ENCODE data around the gene ALOX15. TPM values are rescaled to one million over a fixed set of nuclear protein-coding genes. Genes with fewer than 3 reads are reported as not detected.

ALOX15 gene
- total RNA-seq, 2 experiments from 2014 or later: 0.36 TPM; not detected in 1

DNA sequence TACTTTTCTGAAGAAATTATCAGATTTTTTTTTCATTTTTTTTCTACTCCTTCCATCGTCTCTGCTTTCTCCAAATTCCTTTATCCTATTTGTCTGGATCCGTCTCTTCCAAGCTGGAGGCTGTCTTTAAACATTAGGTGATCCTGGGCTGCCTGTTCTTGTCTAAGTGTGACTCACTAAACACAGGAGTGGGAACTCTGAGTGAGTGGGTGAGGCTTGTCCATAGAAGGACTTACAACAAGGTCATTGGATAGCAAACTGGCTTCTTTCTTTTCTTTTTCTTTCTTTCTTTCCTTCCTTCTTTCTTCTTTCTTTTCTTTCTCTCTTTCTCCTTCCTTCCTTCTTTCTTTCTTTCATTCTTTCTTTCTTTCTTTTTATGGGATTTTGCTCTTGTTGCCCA, 18.2 kb downstream of the ALOX15 start:
- H3K27ac ChIP-seq (ENCODE audit: low read depth in 1 of 2, low read length in 2 of 2): no peak overlapping the region
- Mint-ChIP-seq H3K36me3 (ENCODE audit: low read depth) (no peaks in the 10 kb centered on the region), H3K9me3 (no peaks in the 10 kb centered on the region), H3K4me3 (no peak overlapping the region), H3K27ac (no peak overlapping the region), H3K27me3 (peaks cover 16% of the 10 kb centered on the region), H3K4me1 (ENCODE audit: low read depth) (no peaks in the 10 kb centered on the region)
- no peak for DNase-seq
- ChIA-PET CTCF (no interaction called here), POLR2A (no interaction called here)
- H3K36me3 ChIP-seq (ENCODE audit: insufficient read depth, low read length): no peaks in the 10 kb centered on the region
- H3K9me3 ChIP-seq (ENCODE audit: control insufficient read depth in 1 of 2, insufficient read depth in 1 of 2, low read length in 2 of 2): peaks cover 6 to 7% of the 10 kb centered on the region in 2 experiments
- H3K4me3 ChIP-seq (ENCODE audit: low read length): no peak overlapping the region
- intact Hi-C loops (cut with DNase I, micrococcal nuclease): loop anchor here in 1 of 2 experiments (10.0 kb wide), 1 partner anchor 418 kb away; no protein-coding TSS in a partner anchor
- no peak for ATAC-seq (ENCODE audit: poor library complexity)
- no peaks in the 10 kb centered on the region for H3K27me3 ChIP-seq (ENCODE audit: control insufficient read depth in 1 of 2, insufficient read depth in 2 of 2, low read length in 2 of 2)
- peaks cover 3% of the 10 kb centered on the region for H3K4me1 ChIP-seq (ENCODE audit: insufficient read depth, low read length)
- TF ChIP-seq, protein P1, sequence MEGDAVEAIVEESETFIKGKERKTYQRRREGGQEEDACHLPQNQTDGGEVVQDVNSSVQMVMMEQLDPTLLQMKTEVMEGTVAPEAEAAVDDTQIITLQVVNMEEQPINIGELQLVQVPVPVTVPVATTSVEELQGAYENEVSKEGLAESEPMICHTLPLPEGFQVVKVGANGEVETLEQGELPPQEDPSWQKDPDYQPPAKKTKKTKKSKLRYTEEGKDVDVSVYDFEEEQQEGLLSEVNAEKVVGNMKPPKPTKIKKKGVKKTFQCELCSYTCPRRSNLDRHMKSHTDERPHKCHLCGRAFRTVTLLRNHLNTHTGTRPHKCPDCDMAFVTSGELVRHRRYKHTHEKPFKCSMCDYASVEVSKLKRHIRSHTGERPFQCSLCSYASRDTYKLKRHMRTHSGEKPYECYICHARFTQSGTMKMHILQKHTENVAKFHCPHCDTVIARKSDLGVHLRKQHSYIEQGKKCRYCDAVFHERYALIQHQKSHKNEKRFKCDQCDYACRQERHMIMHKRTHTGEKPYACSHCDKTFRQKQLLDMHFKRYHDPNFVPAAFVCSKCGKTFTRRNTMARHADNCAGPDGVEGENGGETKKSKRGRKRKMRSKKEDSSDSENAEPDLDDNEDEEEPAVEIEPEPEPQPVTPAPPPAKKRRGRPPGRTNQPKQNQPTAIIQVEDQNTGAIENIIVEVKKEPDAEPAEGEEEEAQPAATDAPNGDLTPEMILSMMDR (IDR thresholded peaks at IDR 0.05): no peak

DNA sequence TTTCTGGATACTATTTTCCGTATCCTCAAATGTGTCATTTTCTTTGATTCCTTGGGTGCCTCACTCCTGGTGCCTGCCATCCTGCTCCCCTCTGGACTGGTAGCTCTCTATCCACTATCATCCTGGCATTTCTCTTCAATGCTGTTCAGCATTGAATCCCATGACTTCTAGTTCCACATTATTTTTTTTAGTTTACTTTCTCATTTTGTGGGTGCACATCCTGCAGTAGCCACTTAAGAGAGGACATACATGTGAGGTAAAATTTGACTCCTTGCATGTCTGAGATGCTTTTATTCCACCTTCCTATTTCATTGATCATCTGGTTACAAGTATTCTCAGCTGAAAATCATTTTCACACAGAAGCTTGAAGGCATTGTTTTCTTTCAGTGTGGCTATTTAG, 19.1 kb downstream of the ALOX15 start:
- no peaks in the 10 kb centered on the region for H3K9me3 Mint-ChIP-seq
- Histone ChIP-seq H3K9me3 (ENCODE audit: control insufficient read depth in 1 of 2, insufficient read depth in 1 of 2, low read length in 2 of 2) (peaks cover 6 to 7% of the 10 kb centered on the region in 2 experiments), H3K36me3 (ENCODE audit: insufficient read depth, low read length) (no peaks in the 10 kb centered on the region), H3K27me3 (ENCODE audit: control insufficient read depth in 1 of 2, insufficient read depth in 2 of 2, low read length in 2 of 2) (peaks cover 0 to 1% of the 10 kb centered on the region in 2 experiments), H3K27ac (ENCODE audit: low read depth in 1 of 2, low read length in 2 of 2) (no peak overlapping the region), H3K4me3 (ENCODE audit: low read length) (no peak overlapping the region), H3K4me1 (ENCODE audit: insufficient read depth, low read length) (peaks cover 3% of the 10 kb centered on the region)
- H3K4me3 Mint-ChIP-seq: no peak overlapping the region
- H3K4me1 Mint-ChIP-seq (ENCODE audit: low read depth): no peaks in the 10 kb centered on the region
- no peak overlapping the region for H3K27ac Mint-ChIP-seq
- peaks cover 16% of the 10 kb centered on the region for H3K27me3 Mint-ChIP-seq
- TF ChIP-seq, protein P1 (IDR thresholded peaks at IDR 0.05): no peak
- DNase-seq (no peak), ATAC-seq (ENCODE audit: poor library complexity) (no peak)
- no peaks in the 10 kb centered on the region for H3K36me3 Mint-ChIP-seq (ENCODE audit: low read depth)
- intact Hi-C loops (cut with DNase I, micrococcal nuclease): loop anchor here in 1 of 2 experiments (10.0 kb wide), 1 partner anchor 418 kb away; no protein-coding TSS in a partner anchor
- POLR2A ChIA-PET: no interaction called here
- CTCF ChIA-PET: no interaction called here

DNA sequence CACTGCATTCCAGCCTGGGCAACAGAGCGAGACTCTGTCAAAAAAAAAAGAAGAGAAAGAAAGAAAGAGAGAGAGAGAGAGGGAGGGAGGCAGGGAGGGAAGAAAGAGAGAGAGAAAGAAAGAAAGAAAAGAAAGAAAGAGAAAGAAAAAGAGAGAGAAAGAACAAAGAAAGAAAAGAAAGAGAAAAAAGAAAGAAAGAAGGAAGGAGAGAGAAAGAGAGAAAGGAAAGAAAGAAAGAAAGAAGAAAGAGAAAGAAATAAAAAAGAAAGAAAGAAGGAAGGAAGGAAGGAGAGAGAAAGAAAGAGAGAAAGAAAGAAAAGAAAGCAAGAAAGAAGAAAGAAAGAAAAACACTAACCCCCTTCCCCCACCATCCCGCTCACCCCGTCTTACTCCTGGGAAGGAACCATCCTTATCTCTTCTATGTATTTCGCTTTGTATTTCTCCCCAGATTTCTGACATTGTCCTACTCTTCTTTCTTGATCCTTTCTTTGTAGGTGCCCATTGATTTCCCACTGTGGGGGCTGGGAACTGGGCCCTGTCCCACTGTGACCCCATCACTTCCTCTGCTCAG, 20.9 kb downstream of the ALOX15 start:
- no peaks in the 10 kb centered on the region for H3K36me3 ChIP-seq (ENCODE audit: insufficient read depth, low read length)
- no peak for ATAC-seq (ENCODE audit: poor library complexity)
- TF ChIP-seq, protein P1 (IDR thresholded peaks at IDR 0.05): no peak
- H3K9me3 Mint-ChIP-seq: no peaks in the 10 kb centered on the region
- peaks cover 10% of the 10 kb centered on the region for H3K27me3 Mint-ChIP-seq
- H3K36me3 Mint-ChIP-seq (ENCODE audit: low read depth): no peaks in the 10 kb centered on the region
- POLR2A ChIA-PET: no interaction called here
- intact Hi-C loops (cut with DNase I, micrococcal nuclease): loop anchor here in 1 of 2 experiments (10.0 kb wide), 1 partner anchor 416 kb away; no protein-coding TSS in a partner anchor
- H3K27ac ChIP-seq (ENCODE audit: low read depth in 1 of 2, low read length in 2 of 2): no peak overlapping the region
- H3K27me3 ChIP-seq (ENCODE audit: control insufficient read depth in 1 of 2, insufficient read depth in 2 of 2, low read length in 2 of 2): peaks cover 0 to 2% of the 10 kb centered on the region in 2 experiments
- no peaks in the 10 kb centered on the region for H3K4me1 Mint-ChIP-seq (ENCODE audit: low read depth)
- peaks cover 6 to 7% of the 10 kb centered on the region in 2 experiments for H3K9me3 ChIP-seq (ENCODE audit: control insufficient read depth in 1 of 2, insufficient read depth in 1 of 2, low read length in 2 of 2)
- no peak overlapping the region for H3K27ac Mint-ChIP-seq
- H3K4me3 ChIP-seq (ENCODE audit: low read length): no peak overlapping the region
- no peak for DNase-seq
- CTCF ChIA-PET: no interaction called here
- H3K4me1 ChIP-seq (ENCODE audit: insufficient read depth, low read length): no peaks in the 10 kb centered on the region
- H3K4me3 Mint-ChIP-seq: no peak overlapping the region

Measured in CD4-positive, alpha-beta T cell (primary cell).